MM.1S (cell line): ENCODE results near the gene FIG4.

Source experiments
- DNase-seq: peaks from one replicate; pipeline ENCODE4 v3.0.0-alpha.2; 2015
- H2AFZ ChIP-seq: fragments of 300-600 bp; sonication (generic); 2 replicates; pipeline ENCODE4 v1.6.0; 2016; ENCODE audit warnings: antibody characterized with exemption, low read length
- H3F3A ChIP-seq: fragments of 300-600 bp; sonication (generic); 2 replicates; pipeline ENCODE4 v1.6.1; 2016; ENCODE audit warnings: mild to moderate bottlenecking, antibody characterized with exemption, low read length, moderate library complexity, mixed read lengths; ENCODE audit not compliant: insufficient read depth
- H3K27ac ChIP-seq: fragments of 300-600 bp; sonication (generic); 2 replicates; pipeline ENCODE4 v1.5.1; 2016; ENCODE audit warnings: mild to moderate bottlenecking, low read length
- H3K27me3 ChIP-seq: fragments of 300-600 bp; sonication (generic); replicated peaks from 2 replicates; pipeline ENCODE4 v1.6.0; 2016; ENCODE audit warnings: low read length; ENCODE audit not compliant: insufficient read depth
- H3K36me3 ChIP-seq: fragments of 300-600 bp; sonication (generic); replicated peaks from 2 replicates; pipeline ENCODE4 v1.6.1; 2016; ENCODE audit warnings: mild to moderate bottlenecking, low read length, mixed read lengths; ENCODE audit not compliant: insufficient read depth
- H3K4me1 ChIP-seq: fragments of 300-600 bp; sonication (generic); 2 replicates; pipeline ENCODE4 v1.6.1; 2016; ENCODE audit warnings: low read length, mixed read lengths
- H3K4me2 ChIP-seq: fragments of 300-600 bp; sonication (generic); 2 replicates; pipeline ENCODE4 v1.6.0; 2016; ENCODE audit warnings: low read depth, low read length
- H3K4me3 ChIP-seq: fragments of 300-600 bp; sonication (generic); 2 replicates; pipeline ENCODE4 v1.5.1; 2016; ENCODE audit warnings: low read length, mixed read lengths
- H3K79me2 ChIP-seq: fragments of 300-600 bp; sonication (generic); 2 replicates; pipeline ENCODE4 v1.6.1; 2016; ENCODE audit warnings: mixed run types, low read length, mixed read lengths
- H3K9ac ChIP-seq: fragments of 300-600 bp; sonication (generic); 2 replicates; pipeline ENCODE4 v1.6.1; 2016; ENCODE audit warnings: low read length, mixed read lengths
- H3K9me2 ChIP-seq: fragments of 300-600 bp; sonication (generic); replicated peaks from 2 replicates; pipeline ENCODE4 v1.6.1; 2016; ENCODE audit warnings: mild to moderate bottlenecking, low read length, mixed read lengths; ENCODE audit not compliant: insufficient read depth
- H3K9me3 ChIP-seq: fragments of 300-600 bp; sonication (generic); replicated peaks from 2 replicates; pipeline ENCODE4 v1.6.1; 2016; ENCODE audit warnings: mild to moderate bottlenecking, low read length, mixed read lengths; ENCODE audit not compliant: insufficient read depth
- H4K20me1 ChIP-seq: fragments of 300-600 bp; sonication (generic); 2 replicates; pipeline ENCODE4 v1.6.1; 2016; ENCODE audit warnings: mild to moderate bottlenecking, low read length, moderate library complexity, mixed read lengths; ENCODE audit not compliant: insufficient read depth
- EZH2 ChIP-seq: fragments of 300-600 bp; sonication (generic); optimal IDR thresholded peaks from 2 replicates; pipeline ENCODE3; 2017; ENCODE audit warnings: low read depth, mild to moderate bottlenecking, antibody characterized with exemption, low read length, mixed read lengths
- EZH2phosphoT487 ChIP-seq: fragments of 300-600 bp; sonication (generic); IDR thresholded peaks from 2 replicates; pipeline ENCODE4 v1.6.1; 2018; ENCODE audit warnings: antibody characterized with exemption, low read length
- TF ChIP-seq, protein P1 (sequence below): fragments of 300-600 bp; sonication (generic); IDR thresholded peaks from 2 replicates; pipeline ENCODE4 v1.5.1; 2016; ENCODE audit warnings: antibody characterized with exemption, low read length, mixed read lengths

The FIG4 gene

DNA sequence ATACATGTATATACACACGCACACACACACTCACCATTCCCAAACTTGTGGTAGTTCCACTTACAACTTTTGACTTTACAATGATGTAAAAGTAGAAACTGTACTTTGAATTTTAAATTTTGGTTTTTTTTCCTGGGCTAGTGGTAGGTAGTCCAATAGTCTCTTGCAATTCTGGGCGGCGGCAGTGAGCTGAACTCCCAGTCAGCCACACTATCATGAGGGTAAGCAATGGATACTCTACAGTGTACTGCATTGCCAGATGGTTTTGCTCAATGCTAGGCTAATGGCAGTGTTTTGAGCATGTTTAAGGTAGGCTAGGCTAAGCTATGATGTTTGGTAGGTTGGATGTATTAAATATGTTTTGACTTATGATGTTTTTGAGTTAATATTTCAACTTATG is 150.8 kb downstream of the FIG4 start:
- Histone ChIP-seq H3F3A (no peaks in the 10 kb centered on the region), H3K79me2 (no peaks in the 10 kb centered on the region), H4K20me1 (no peaks in the 10 kb centered on the region), H3K9me2 (no peaks in the 10 kb centered on the region), H3K27me3 (no peaks in the 10 kb centered on the region), H3K27ac (no peak overlapping the region), H3K4me1 (no peaks in the 10 kb centered on the region), H3K9me3 (no peaks in the 10 kb centered on the region), H2AFZ (no peak overlapping the region), H3K4me2 (no peak overlapping the region), H3K4me3 (no peak overlapping the region), H3K36me3 (no peaks in the 10 kb centered on the region), H3K9ac (no peak overlapping the region)
- TF ChIP-seq, protein P1, sequence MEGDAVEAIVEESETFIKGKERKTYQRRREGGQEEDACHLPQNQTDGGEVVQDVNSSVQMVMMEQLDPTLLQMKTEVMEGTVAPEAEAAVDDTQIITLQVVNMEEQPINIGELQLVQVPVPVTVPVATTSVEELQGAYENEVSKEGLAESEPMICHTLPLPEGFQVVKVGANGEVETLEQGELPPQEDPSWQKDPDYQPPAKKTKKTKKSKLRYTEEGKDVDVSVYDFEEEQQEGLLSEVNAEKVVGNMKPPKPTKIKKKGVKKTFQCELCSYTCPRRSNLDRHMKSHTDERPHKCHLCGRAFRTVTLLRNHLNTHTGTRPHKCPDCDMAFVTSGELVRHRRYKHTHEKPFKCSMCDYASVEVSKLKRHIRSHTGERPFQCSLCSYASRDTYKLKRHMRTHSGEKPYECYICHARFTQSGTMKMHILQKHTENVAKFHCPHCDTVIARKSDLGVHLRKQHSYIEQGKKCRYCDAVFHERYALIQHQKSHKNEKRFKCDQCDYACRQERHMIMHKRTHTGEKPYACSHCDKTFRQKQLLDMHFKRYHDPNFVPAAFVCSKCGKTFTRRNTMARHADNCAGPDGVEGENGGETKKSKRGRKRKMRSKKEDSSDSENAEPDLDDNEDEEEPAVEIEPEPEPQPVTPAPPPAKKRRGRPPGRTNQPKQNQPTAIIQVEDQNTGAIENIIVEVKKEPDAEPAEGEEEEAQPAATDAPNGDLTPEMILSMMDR = no peak
- TF ChIP-seq EZH2 (no peak), EZH2phosphoT487 (no peak)
- DNase-seq = no peak

DNA sequence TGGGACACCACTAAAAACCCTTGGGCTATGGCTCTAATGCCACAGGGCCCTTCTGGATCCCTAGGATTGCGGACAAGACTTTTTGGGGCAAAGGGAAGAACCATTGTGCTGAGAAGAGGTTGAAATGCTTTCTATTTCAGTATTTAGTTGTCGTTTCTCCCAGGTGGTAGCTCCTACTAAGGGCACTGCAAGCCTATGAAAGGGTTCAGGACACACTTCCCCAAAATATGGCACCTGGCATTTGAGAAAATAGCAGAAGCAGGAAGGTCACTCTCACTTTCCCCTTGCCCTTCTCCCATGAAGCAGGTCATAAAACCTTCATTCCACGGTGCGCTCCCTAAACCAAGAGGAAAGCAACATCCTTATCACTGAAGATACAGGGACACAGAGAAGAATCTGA is 161.6 kb downstream of the FIG4 start:
- no peaks in the 10 kb centered on the region for H3K27me3 ChIP-seq
- H3K4me3 ChIP-seq = no peak overlapping the region
- H2AFZ ChIP-seq = no peak overlapping the region
- H3K4me1 ChIP-seq = no peaks in the 10 kb centered on the region
- H3F3A ChIP-seq = no peaks in the 10 kb centered on the region
- no peak overlapping the region for H3K27ac ChIP-seq
- H3K9me3 ChIP-seq = no peaks in the 10 kb centered on the region
- H3K9me2 ChIP-seq = no peaks in the 10 kb centered on the region
- H3K36me3 ChIP-seq = no peaks in the 10 kb centered on the region
- no peak for TF ChIP-seq EZH2phosphoT487
- TF ChIP-seq, protein P1 = no peak
- no peak for TF ChIP-seq EZH2
- no peaks in the 10 kb centered on the region for H4K20me1 ChIP-seq
- no peak overlapping the region for H3K9ac ChIP-seq
- H3K4me2 ChIP-seq = no peak overlapping the region
- no peak for DNase-seq
- no peaks in the 10 kb centered on the region for H3K79me2 ChIP-seq

DNA sequence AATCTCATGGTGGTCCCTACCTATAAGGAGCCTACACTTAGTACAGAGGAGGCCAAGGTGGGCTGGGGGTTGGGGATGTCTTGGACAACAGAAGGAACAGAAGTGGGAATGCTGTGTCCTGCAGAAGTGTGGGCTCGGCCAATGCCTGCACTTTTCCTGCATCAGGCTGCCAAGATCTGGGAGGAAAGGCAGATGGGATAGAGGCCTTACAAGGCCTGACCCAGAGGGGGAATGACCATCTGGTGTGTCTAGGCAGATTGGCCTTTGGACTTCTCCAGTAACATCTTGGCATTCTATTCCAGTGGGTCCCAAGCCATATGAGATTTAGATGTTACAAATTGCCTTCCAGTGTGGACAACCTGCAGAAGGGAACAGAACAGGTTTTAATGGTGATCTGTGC is 162.3 kb downstream of the FIG4 start:
- Histone ChIP-seq H2AFZ (no peak overlapping the region), H3K79me2 (no peaks in the 10 kb centered on the region), H3F3A (no peaks in the 10 kb centered on the region), H3K9me3 (no peaks in the 10 kb centered on the region), H4K20me1 (no peaks in the 10 kb centered on the region), H3K4me3 (no peak overlapping the region), H3K36me3 (no peaks in the 10 kb centered on the region), H3K27me3 (no peaks in the 10 kb centered on the region), H3K9ac (no peak overlapping the region), H3K27ac (no peak overlapping the region), H3K9me2 (no peaks in the 10 kb centered on the region), H3K4me2 (no peak overlapping the region), H3K4me1 (no peaks in the 10 kb centered on the region)
- no peak for DNase-seq
- TF ChIP-seq, protein P1 = no peak
- no peak for TF ChIP-seq EZH2phosphoT487
- no peak for TF ChIP-seq EZH2
